H1 (cell line): ENCODE results near the gene KMT2A. TPM values are rescaled to one million over a fixed set of nuclear protein-coding genes. Genes with fewer than 3 reads are reported as not detected.

ENCODE experiments used
- CTCF ChIA-PET: fragments of 300-600 bp; sonication (Branson Sonifier 250); formaldehyde crosslinking; loops from one replicate; lab custom pipeline; 2021; ENCODE audit not compliant: partially characterized antibody; lab: Charles Lee
- POLR2A ChIA-PET: fragments of 300-600 bp; sonication (Branson Sonifier 250); formaldehyde crosslinking; loops from one replicate; lab custom pipeline; 2021; ENCODE audit warnings: inconsistent platforms; ENCODE audit not compliant: partially characterized antibody; lab: Charles Lee
- DNase-seq, 2 experiments: peaks; one replicate each; pipeline versions ENCODE4 v3.0.0 to v3.0.0-alpha.2; 2010 to 2022; ENCODE audit warnings: low spot score in 2 of 2, low read depth in 1 of 2, mixed read lengths in 1 of 2
- FAIRE-seq: peaks from 2 replicates; lab custom pipeline; 2011; peaks lifted over from hg19 to GRCh38; lab: Jason Lieb, UNC
- H2AFZ ChIP-seq: 2 replicates; pipeline ENCODE4 v1.8.1; 2012; ENCODE audit warnings: low read length, inconsistent platforms
- H2AK5ac ChIP-seq: 2 replicates; pipeline ENCODE4 v1.6.1; 2013; ENCODE audit warnings: low read depth, low read length
- H2BK120ac ChIP-seq: replicated peaks from 2 replicates; pipeline ENCODE3; 2013; ENCODE audit warnings: low read depth, low read length, inconsistent platforms
- H2BK12ac ChIP-seq: 2 replicates; pipeline ENCODE4 v1.6.1; 2013; ENCODE audit warnings: low read depth, low read length
- H2BK15ac ChIP-seq: 2 replicates; pipeline ENCODE4 v1.6.1; 2013; ENCODE audit warnings: low read length
- H2BK20ac ChIP-seq: 2 replicates; pipeline ENCODE4 v1.6.1; 2013; ENCODE audit warnings: low read length
- H2BK5ac ChIP-seq: 2 replicates; pipeline ENCODE4 v1.6.1; 2013; ENCODE audit warnings: low read depth, low read length
- H3K14ac ChIP-seq: 2 replicates; pipeline ENCODE4 v1.6.1; 2013; ENCODE audit warnings: inconsistent platforms; ENCODE audit not compliant: insufficient read length
- H3K18ac ChIP-seq: 2 replicates; pipeline ENCODE4 v1.6.1; 2013; ENCODE audit warnings: low read length; ENCODE audit errors: extremely low read depth
- H3K23ac ChIP-seq: 2 replicates; pipeline ENCODE4 v1.6.1; 2013; ENCODE audit warnings: inconsistent platforms; ENCODE audit not compliant: insufficient read length
- H3K23me2 ChIP-seq: 2 replicates; pipeline ENCODE4 v1.6.1; 2013; ENCODE audit warnings: low read depth, low read length
- H3K27ac ChIP-seq: 2 replicates; pipeline ENCODE4 v1.6.1; 2011; ENCODE audit warnings: low read depth, low read length, inconsistent platforms
- H3K27me3 ChIP-seq, 4 experiments: replicated peaks in 1 of 4; 1 replicate in 1 of 4; 2 replicates in 3 of 4; pipeline versions ENCODE4 v1.6.1 to v1.8.1; 2011 to 2013; ENCODE audit warnings: low read length in 3 of 4, mild to moderate bottlenecking in 3 of 4, inconsistent platforms in 2 of 4, mixed read lengths in 2 of 4, moderate library complexity in 1 of 4; ENCODE audit not compliant: control insufficient read depth in 3 of 4, insufficient read depth in 3 of 4; ENCODE audit errors: extremely low read depth in 1 of 4
- H3K36me3 ChIP-seq, 4 experiments: 2 replicates each; pipeline versions ENCODE4 v1.6.1 to v1.8.1; 2011 to 2013; ENCODE audit warnings: mild to moderate bottlenecking in 4 of 4, low read length in 3 of 4, moderate library complexity in 2 of 4, control low read depth in 1 of 4, inconsistent platforms in 1 of 4; ENCODE audit not compliant: insufficient read depth in 4 of 4, control insufficient read depth in 2 of 4
- H3K4ac ChIP-seq: replicated peaks from 2 replicates; pipeline ENCODE3; 2013; ENCODE audit warnings: low read length, low read depth, mixed read lengths, inconsistent platforms; ENCODE audit not compliant: insufficient read length
- H3K4me1 ChIP-seq, 4 experiments: replicated peaks in 1 of 4; 1 replicate in 1 of 4; 2 replicates in 3 of 4; pipeline versions ENCODE4 v1.6.1 to v1.8.1; 2011 to 2013; ENCODE audit warnings: low read length in 3 of 4, inconsistent platforms in 2 of 4, mixed read lengths in 1 of 4; ENCODE audit not compliant: insufficient read depth in 4 of 4, control insufficient read depth in 3 of 4
- H3K4me2 ChIP-seq, 2 experiments: 2 replicates each; pipeline versions ENCODE4 v1.6.1 to v1.8.1; 2011 to 2013; ENCODE audit warnings: low read depth in 2 of 2, low read length in 2 of 2, control low read depth in 1 of 2, inconsistent platforms in 1 of 2, mild to moderate bottlenecking in 1 of 2; ENCODE audit not compliant: insufficient read depth in 1 of 2
- H3K4me3 ChIP-seq, 4 experiments: fragments of 200-600, 300-600 bp in 1 of 4; sonication (generic), shearing (Covaris generic), sonication (Bioruptor Twin) in 1 of 4; 2 replicates each; pipeline versions ENCODE4 v1.5.1 to v1.8.1; 2011 to 2016; ENCODE audit warnings: low read length in 4 of 4, low read depth in 3 of 4, control low read depth in 2 of 4, inconsistent platforms in 2 of 4, mild to moderate bottlenecking in 2 of 4, mixed read lengths in 1 of 4, moderate library complexity in 1 of 4; ENCODE audit not compliant: insufficient read depth in 2 of 4; ENCODE audit errors: extremely low read depth in 1 of 4
- H3K56ac ChIP-seq: replicated peaks from 2 replicates; pipeline ENCODE3; 2013; ENCODE audit warnings: low read depth, mild to moderate bottlenecking, mixed read lengths, low read length, inconsistent platforms; ENCODE audit not compliant: insufficient read length
- H3K79me1 ChIP-seq: 2 replicates; pipeline ENCODE4 v1.6.1; 2013; ENCODE audit warnings: low read depth, low read length, control low read depth
- H3K79me2 ChIP-seq, 2 experiments: 2 replicates each; pipeline versions ENCODE4 v1.6.1 to v1.8.1; 2012 to 2013; ENCODE audit warnings: low read length in 2 of 2, mild to moderate bottlenecking in 2 of 2, inconsistent platforms in 1 of 2; ENCODE audit not compliant: insufficient read depth in 2 of 2, control insufficient read depth in 1 of 2
- H3K9ac ChIP-seq, 4 experiments: replicated peaks in 1 of 4; 1 replicate in 1 of 4; 2 replicates in 3 of 4; pipeline versions ENCODE4 v1.6.1 to v1.8.1; 2011 to 2013; ENCODE audit warnings: low read depth in 3 of 4, low read length in 3 of 4, control low read depth in 2 of 4, mild to moderate bottlenecking in 2 of 4, moderate library complexity in 2 of 4, inconsistent platforms in 1 of 4; ENCODE audit errors: extremely low read depth in 1 of 4
- H3K9me3 ChIP-seq, 2 experiments: 2 replicates each; pipeline versions ENCODE4 v1.6.1 to v1.8.1; 2012 to 2013; ENCODE audit warnings: mild to moderate bottlenecking in 2 of 2, moderate library complexity in 2 of 2, control low read depth in 1 of 2, inconsistent platforms in 1 of 2, low read depth in 1 of 2, low read length in 1 of 2, mixed read lengths in 1 of 2; ENCODE audit not compliant: insufficient read depth in 2 of 2
- H4K20me1 ChIP-seq, 2 experiments: replicated peaks in 1 of 2; 2 replicates each; pipeline versions ENCODE3 to v1.8.1; 2011 to 2013; ENCODE audit warnings: inconsistent platforms in 2 of 2, low read length in 2 of 2, mild to moderate bottlenecking in 1 of 2; ENCODE audit not compliant: insufficient read depth in 2 of 2, control insufficient read depth in 1 of 2
- H4K5ac ChIP-seq: 2 replicates; pipeline ENCODE4 v1.6.1; 2013; ENCODE audit warnings: low read length, low read depth, mixed read lengths, inconsistent platforms; ENCODE audit not compliant: insufficient read length
- H4K8ac ChIP-seq: 2 replicates; pipeline ENCODE4 v1.8.0; 2013; ENCODE audit warnings: mild to moderate bottlenecking, moderate library complexity, low read length, inconsistent platforms; ENCODE audit not compliant: insufficient read depth; ENCODE audit errors: extremely low read depth
- H4K91ac ChIP-seq: replicated peaks from 2 replicates; pipeline ENCODE3; 2013; ENCODE audit warnings: low read length, mixed read lengths, inconsistent platforms; ENCODE audit not compliant: insufficient read length
- BCL11A ChIP-seq, 2 experiments: IDR thresholded peaks; one replicate each; pipeline ENCODE4 v1.6.1; 2011; ENCODE audit warnings: low read depth in 2 of 2, low read length in 2 of 2, mild to moderate bottlenecking in 2 of 2
- POLR2A ChIP-seq, 2 experiments: IDR thresholded peaks; 1 replicate in 1 of 2; 2 replicates in 1 of 2; pipeline ENCODE4 v1.6.1; 2011; ENCODE audit warnings: low read depth in 2 of 2, low read length in 2 of 2, mild to moderate bottlenecking in 2 of 2; ENCODE audit errors: control extremely low read depth in 1 of 2
- SIN3A ChIP-seq, 2 experiments: IDR thresholded peaks in 1 of 2; conservative IDR thresholded peaks in 1 of 2; 2 replicates each; pipeline ENCODE4 v1.6.1; 2011 to 2012; ENCODE audit warnings: low read length in 2 of 2, improper control_type of control experiment in 1 of 2, low read depth in 1 of 2, mild to moderate bottlenecking in 1 of 2
- WGBS, 2 experiments: shearing (Covaris generic) in 1 of 2; methylation state at CpG; one replicate each; pipeline versions ENCODE4 v1.1.6 to v1.1.7; 2013 to 2015; ENCODE audit warnings: low lambda C conversion rate in 2 of 2, mixed read lengths in 2 of 2, inconsistent platforms in 1 of 2, low coverage in 1 of 2, missing lambda C conversion rate in 1 of 2; ENCODE audit not compliant: insufficient replicate concordance in 2 of 2, insufficient coverage in 1 of 2, insufficient read length in 1 of 2; ENCODE audit errors: extremely low coverage in 1 of 2, missing lambda C conversion rate in 1 of 2; 5-methylcytosine and 5-hydroxymethylcytosine counted together
- polyA plus RNA-seq, 7 experiments: library from polyadenylated mRNA; depleted of rRNA in 3 of 7; stranded (reverse) in 5 of 7; unstranded in 2 of 7; fragments of >200 nt in 5 of 7; fragments of 200-250 nt in 2 of 7; gene quantifications; 1 replicate in 5 of 7; 2 replicates in 1 of 7; 4 replicates in 1 of 7; pipeline versions ENCODE4 v1.2.1 to v1.2.3, GENCODE V29; 2011 to 2013; ENCODE audit warnings: missing spikeins in 2 of 7, mixed read lengths in 2 of 7
- total RNA-seq: library from RNA; stranded (reverse); fragmentation: NEBNext Ultra II Directional; extraction: Animal tissue kit (Norgen Biotek cat#: 25700); gene quantifications from 2 replicates; pipeline ENCODE4 v1.2.1, GENCODE V29; 2021

KMT2A gene
- total and polyA plus RNA-seq, 2 of the 8 experiments (the other 6 are each of a cell fraction or from before 2014, with no cell fraction given) = 35.9 to 62.1 TPM

DNA sequence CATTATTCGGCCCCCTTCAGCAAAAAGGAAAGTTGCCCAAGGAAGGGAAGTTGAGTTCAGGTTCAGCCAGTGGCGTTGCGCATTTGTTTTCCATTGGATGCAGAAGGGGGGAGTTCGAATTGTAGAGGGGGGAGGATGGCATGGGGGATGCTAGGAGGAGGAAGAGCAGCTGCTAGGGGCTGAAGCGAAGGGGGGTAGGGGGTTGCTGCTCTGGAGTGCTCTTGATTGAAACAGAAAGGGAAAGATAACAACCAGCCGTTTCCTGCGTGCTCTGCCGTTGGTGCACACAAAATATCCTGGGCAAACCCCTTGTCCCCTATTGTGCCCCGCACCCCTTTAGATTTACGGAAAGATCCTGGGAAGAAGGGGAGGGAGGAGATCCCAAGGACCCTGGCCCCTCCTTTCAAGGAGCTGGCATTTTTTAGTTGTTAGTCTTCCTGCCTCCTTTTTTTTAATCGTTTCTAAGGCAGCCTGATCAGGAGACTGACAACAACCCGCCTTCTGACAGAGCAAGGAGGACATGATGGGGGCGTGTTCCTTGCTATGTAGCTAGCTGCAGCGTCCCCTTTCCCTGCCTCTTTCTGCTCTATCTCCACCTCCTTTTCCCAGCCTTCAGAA lies 2.1 kb downstream of the KMT2A start:
- no peak overlapping the region for H3K23ac ChIP-seq
- peaks cover 0 to 18% (median 7%) of the 10 kb centered on the region in 4 experiments; a peak in 6 of 7 replicates for H3K4me1 ChIP-seq
- H3K27ac ChIP-seq = no peak overlapping the region
- H3K79me2 ChIP-seq = peaks cover 29 to 69% of the 10 kb centered on the region in 2 experiments
- H2BK15ac ChIP-seq = no peak overlapping the region
- peak overlapping the region; percentile 84 to 85 for H3K4me2 ChIP-seq
- no peak overlapping the region for H4K8ac ChIP-seq
- DNase-seq = no peak
- no peak overlapping the region for H4K5ac ChIP-seq
- H3K56ac ChIP-seq = no peak overlapping the region
- no peaks in the 10 kb centered on the region; the same call in 1 of the 2 replicates for H3K79me1 ChIP-seq
- H3K4me3 ChIP-seq = peak overlapping the region; percentile 68 to 91 (median 80)
- H3K36me3 ChIP-seq = peaks cover 0 to 3% (median 0%) of the 10 kb centered on the region in 4 experiments; a peak in 1 of 8 replicates
- ChIA-PET CTCF (interaction anchor here (0.9 to 1.6 kb wide), 2 partner anchors 25 to 50 kb away, joined by 3 read pairs; no protein-coding TSS in a partner anchor), POLR2A (interaction anchor here (0.5 to 1.8 kb wide), 5 partner anchors 8 to 38 kb away, joined by 3 to 10 read pairs (median 4); partner anchors contain the start of gene ATP5MG)
- H3K23me2 ChIP-seq = peaks cover 23% of the 10 kb centered on the region
- WGBS, 2 experiments = 19% methylated on average over 14 of the region's 14 CpGs; no CpG with 5 or more reads in 1 of the 2 experiments
- no peak overlapping the region for H2BK20ac ChIP-seq
- H3K4ac ChIP-seq = no peak overlapping the region
- no peaks in the 10 kb centered on the region for H3K27me3 ChIP-seq
- peak overlapping the region in 1 of 4 experiments; percentile 17; a peak in 1 of 7 replicates for H3K9ac ChIP-seq
- no peak overlapping the region for H2BK120ac ChIP-seq
- FAIRE-seq = no peak
- H3K9me3 ChIP-seq = no peaks in the 10 kb centered on the region
- peaks cover 34 to 36% of the 10 kb centered on the region in 2 experiments for H4K20me1 ChIP-seq
- TF ChIP-seq BCL11A (IDR thresholded peaks at IDR 0.05; ENCODE audit: low read depth in 2 of 2, low read length in 2 of 2) (no peak), SIN3A (conservative IDR thresholded peaks at IDR 0.05 in 1 of 2, IDR thresholded peaks at IDR 0.05 in 1 of 2; ENCODE audit: low read depth in 1 of 2, low read length in 2 of 2) (peak; percentile 52 to 91; a peak in 3 of 4 replicates), POLR2A (IDR thresholded peaks at IDR 0.05; ENCODE audit: control extremely low read depth in 1 of 2, low read depth in 2 of 2, low read length in 2 of 2) (0 out of 3 replicates have a peak, but pooled peaks of 1 of the 2 experiments have one; percentile 23)
- H3K18ac ChIP-seq = no peak overlapping the region
- no peak overlapping the region for H2AK5ac ChIP-seq
- H2BK5ac ChIP-seq = no peak overlapping the region
- H3K14ac ChIP-seq = no peak overlapping the region
- no peak overlapping the region for H2AFZ ChIP-seq
- H2BK12ac ChIP-seq = no peak overlapping the region
- H4K91ac ChIP-seq = no peak overlapping the region
